Measurements from ENCODE around the gene ZNF831.

GRCh38 chr20:59160389-59161115, 3.1 kb upstream of the ZNF831 start:
- TF ChIP-seq POLR2AphosphoS5 (IDR thresholded peaks at IDR 0.05; ENCODE audit: low read depth, low read length) (no peak), POLR2A (IDR thresholded peaks at IDR 0.05; ENCODE audit: low read depth, low read length) (no peak), TAF1 (IDR thresholded peaks at IDR 0.05; ENCODE audit: low read depth, low read length) (no peak), PAX5 (IDR thresholded peaks at IDR 0.05; ENCODE audit: insufficient read depth, low read length, severe bottlenecking) (no peak), POU2F2 (IDR thresholded peaks at IDR 0.05; ENCODE audit: low read depth, low read length) (no peak)

Data from GM12891 (cell line).